Keratinocyte (primary cell): ENCODE results near the gene NXN.
"Not testable (repeated sequence)": the region's sequence is repeated elsewhere in the genome, so short reads cannot be mapped to it uniquely, and the experiment has no call there.

Source experiments
- EZH2 ChIP-seq: IDR thresholded peaks from one replicate; pipeline ENCODE4 v1.6.1; 2012; ENCODE audit warnings: inconsistent platforms, mild to moderate bottlenecking, low read length, moderate library complexity
- TF ChIP-seq, protein P1 (sequence below), 3 experiments: IDR thresholded peaks in 1 of 3; conservative IDR thresholded peaks in 1 of 3; optimal IDR thresholded peaks in 1 of 3; 2 replicates in 2 of 3; 3 replicates in 1 of 3; pipeline versions ENCODE3 to v1.5.1; 2011; ENCODE audit warnings: low read length in 3 of 3, mild to moderate bottlenecking in 3 of 3, moderate library complexity in 2 of 3, control low read depth in 1 of 3, inconsistent platforms in 1 of 3; ENCODE audit not compliant: insufficient read depth in 2 of 3; ENCODE audit errors: extremely low read depth in 1 of 3

GRCh38 chr17:790874-791247 lies 188.7 kb downstream of the NXN start:
- TF ChIP-seq, protein P1, sequence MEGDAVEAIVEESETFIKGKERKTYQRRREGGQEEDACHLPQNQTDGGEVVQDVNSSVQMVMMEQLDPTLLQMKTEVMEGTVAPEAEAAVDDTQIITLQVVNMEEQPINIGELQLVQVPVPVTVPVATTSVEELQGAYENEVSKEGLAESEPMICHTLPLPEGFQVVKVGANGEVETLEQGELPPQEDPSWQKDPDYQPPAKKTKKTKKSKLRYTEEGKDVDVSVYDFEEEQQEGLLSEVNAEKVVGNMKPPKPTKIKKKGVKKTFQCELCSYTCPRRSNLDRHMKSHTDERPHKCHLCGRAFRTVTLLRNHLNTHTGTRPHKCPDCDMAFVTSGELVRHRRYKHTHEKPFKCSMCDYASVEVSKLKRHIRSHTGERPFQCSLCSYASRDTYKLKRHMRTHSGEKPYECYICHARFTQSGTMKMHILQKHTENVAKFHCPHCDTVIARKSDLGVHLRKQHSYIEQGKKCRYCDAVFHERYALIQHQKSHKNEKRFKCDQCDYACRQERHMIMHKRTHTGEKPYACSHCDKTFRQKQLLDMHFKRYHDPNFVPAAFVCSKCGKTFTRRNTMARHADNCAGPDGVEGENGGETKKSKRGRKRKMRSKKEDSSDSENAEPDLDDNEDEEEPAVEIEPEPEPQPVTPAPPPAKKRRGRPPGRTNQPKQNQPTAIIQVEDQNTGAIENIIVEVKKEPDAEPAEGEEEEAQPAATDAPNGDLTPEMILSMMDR (optimal IDR thresholded peaks at IDR 0.05 in 1 of 3, IDR thresholded peaks at IDR 0.05 in 1 of 3, conservative IDR thresholded peaks at IDR 0.05 in 1 of 3; ENCODE audit: extremely low read depth in 1 of 3, insufficient read depth in 2 of 3, low read length in 3 of 3): not testable (repeated sequence)
- not testable (repeated sequence) for TF ChIP-seq EZH2
